ENCODE results near the gene CLASP1.

GRCh38 chr2:121596221-121597080, 52.8 kb downstream of the CLASP1 start:
- no peak for TF ChIP-seq PATZ1 (CRISPR knock-in tag; IDR thresholded peaks at IDR 0.05; ENCODE audit: borderline replicate concordance)
- no peak for TF ChIP-seq CREB5 (CRISPR knock-in tag; IDR thresholded peaks at IDR 0.05; ENCODE audit: low read depth)
- TF ChIP-seq ARNTL (CRISPR knock-in tag; IDR thresholded peaks at IDR 0.05; ENCODE audit: borderline replicate concordance, low read depth) = no peak
- no peak for TF ChIP-seq RARB (CRISPR knock-in tag; IDR thresholded peaks at IDR 0.05)
- TF ChIP-seq ISL1 (CRISPR knock-in tag; IDR thresholded peaks at IDR 0.05) = no peak
- TF ChIP-seq ZC3H10 (CRISPR knock-in tag; IDR thresholded peaks at IDR 0.05) = no peak
- TF ChIP-seq CSDC2 (CRISPR knock-in tag; IDR thresholded peaks at IDR 0.05) = no peak
- TF ChIP-seq ZFP30 (CRISPR knock-in tag; IDR thresholded peaks at IDR 0.05) = no peak
- TF ChIP-seq SNAI2 (CRISPR knock-in tag; IDR thresholded peaks at IDR 0.05) = no peak

Measured in SK-N-SH treated with all-trans-retinoic acid at 6 μM for 48 hours (cell line).